ENCODE measurements around the gene HINT2.

HINT2 gene

DNA sequence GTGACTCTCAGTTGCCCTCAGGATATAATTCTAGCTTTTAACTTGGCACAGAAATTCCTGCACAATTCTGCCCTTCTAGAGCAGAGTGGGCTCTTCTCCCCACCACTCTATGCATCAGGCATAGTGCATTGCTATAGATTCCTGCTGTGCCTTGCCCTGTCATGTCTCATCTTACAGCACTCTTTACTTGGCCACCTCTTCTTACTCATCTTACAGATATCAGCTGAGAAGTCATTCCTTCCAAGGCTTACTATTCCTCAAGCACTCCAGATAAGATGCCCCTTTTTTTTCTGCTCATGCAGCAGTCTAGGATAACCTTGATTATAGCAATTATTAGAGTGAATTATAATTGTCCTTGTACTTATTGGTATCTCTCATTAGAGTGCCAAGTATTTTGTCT lies 8.1 kb upstream of the HINT2 start:
- no peak overlapping the region for H3K4me3 ChIP-seq (ENCODE audit: low read length)
- H3K9me3 ChIP-seq (ENCODE audit: control insufficient read depth, insufficient read depth, low read length): no peaks in the 10 kb centered on the region
- no peaks in the 10 kb centered on the region for H3F3A ChIP-seq (ENCODE audit: control insufficient read depth, insufficient read depth)
- no peaks in the 10 kb centered on the region for H3K36me3 ChIP-seq (ENCODE audit: control insufficient read depth, low read length)
- no peaks in the 10 kb centered on the region for H4K20me1 ChIP-seq (ENCODE audit: control insufficient read depth, insufficient read depth, low read depth, low read length)
- H3K27me3 ChIP-seq (ENCODE audit: control insufficient read depth, low read length): peaks cover 9% of the 10 kb centered on the region; the same call in 1 of the 2 replicates
- H3K4me1 ChIP-seq (ENCODE audit: control insufficient read depth, low read length): peaks cover 4% of the 10 kb centered on the region; the same call in 1 of the 2 replicates
- no peaks in the 10 kb centered on the region for H3K79me2 ChIP-seq (ENCODE audit: control insufficient read depth, low read length)
- TF ChIP-seq, protein P1, sequence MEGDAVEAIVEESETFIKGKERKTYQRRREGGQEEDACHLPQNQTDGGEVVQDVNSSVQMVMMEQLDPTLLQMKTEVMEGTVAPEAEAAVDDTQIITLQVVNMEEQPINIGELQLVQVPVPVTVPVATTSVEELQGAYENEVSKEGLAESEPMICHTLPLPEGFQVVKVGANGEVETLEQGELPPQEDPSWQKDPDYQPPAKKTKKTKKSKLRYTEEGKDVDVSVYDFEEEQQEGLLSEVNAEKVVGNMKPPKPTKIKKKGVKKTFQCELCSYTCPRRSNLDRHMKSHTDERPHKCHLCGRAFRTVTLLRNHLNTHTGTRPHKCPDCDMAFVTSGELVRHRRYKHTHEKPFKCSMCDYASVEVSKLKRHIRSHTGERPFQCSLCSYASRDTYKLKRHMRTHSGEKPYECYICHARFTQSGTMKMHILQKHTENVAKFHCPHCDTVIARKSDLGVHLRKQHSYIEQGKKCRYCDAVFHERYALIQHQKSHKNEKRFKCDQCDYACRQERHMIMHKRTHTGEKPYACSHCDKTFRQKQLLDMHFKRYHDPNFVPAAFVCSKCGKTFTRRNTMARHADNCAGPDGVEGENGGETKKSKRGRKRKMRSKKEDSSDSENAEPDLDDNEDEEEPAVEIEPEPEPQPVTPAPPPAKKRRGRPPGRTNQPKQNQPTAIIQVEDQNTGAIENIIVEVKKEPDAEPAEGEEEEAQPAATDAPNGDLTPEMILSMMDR (IDR thresholded peaks at IDR 0.05; ENCODE audit: low read depth, low read length, poor library complexity, severe bottlenecking): no peak
- TF ChIP-seq EZH2phosphoT487 (IDR thresholded peaks at IDR 0.05; ENCODE audit: borderline replicate concordance, low read length): no peak
- H3K9me2 ChIP-seq (replicated peaks; ENCODE audit: control insufficient read depth, low read length): no peaks in the 10 kb centered on the region
- no peak overlapping the region for H3K4me2 ChIP-seq (ENCODE audit: low read length)
- no peak overlapping the region for H3K27ac ChIP-seq (ENCODE audit: low read depth, low read length)

DNA sequence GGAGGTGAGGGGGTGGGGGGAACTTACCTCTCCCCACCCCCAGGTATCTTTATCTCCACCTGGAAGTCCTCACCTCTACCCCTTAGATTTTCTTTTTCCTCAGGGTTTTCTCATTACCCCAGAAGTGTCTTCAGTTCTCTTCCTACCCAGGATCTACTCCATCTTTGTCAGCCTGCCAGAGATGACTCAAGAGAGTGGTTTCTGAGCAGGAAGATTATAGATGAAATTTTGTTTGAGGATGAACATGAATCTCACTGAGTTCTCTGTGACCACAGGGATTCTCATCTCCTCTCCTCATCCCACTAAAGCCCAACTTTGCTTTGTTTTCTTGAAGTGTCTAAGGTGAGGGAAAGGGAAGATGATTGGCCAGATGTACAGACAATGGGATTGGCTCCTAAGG lies 5.2 kb upstream of the HINT2 start:
- H3K27me3 ChIP-seq (ENCODE audit: control insufficient read depth, low read length): no peaks in the 10 kb centered on the region

GRCh38 chr9:35818341-35818740 lies 3.5 kb upstream of the HINT2 start:
- 0 out of 2 replicates have a peak, but pooled peaks cover 3% of the 10 kb centered on the region for H3K9me3 ChIP-seq (ENCODE audit: control insufficient read depth, insufficient read depth, low read length)
- H4K20me1 ChIP-seq (ENCODE audit: control insufficient read depth, insufficient read depth, low read depth, low read length): no peaks in the 10 kb centered on the region
- peaks cover 14% of the 10 kb centered on the region for H3K4me1 ChIP-seq (ENCODE audit: control insufficient read depth, low read length)
- H3K9me2 ChIP-seq (replicated peaks; ENCODE audit: control insufficient read depth, low read length): no peaks in the 10 kb centered on the region
- no peaks in the 10 kb centered on the region for H3K27me3 ChIP-seq (ENCODE audit: control insufficient read depth, low read length)
- H3K36me3 ChIP-seq (ENCODE audit: control insufficient read depth, low read length): peaks cover 4% of the 10 kb centered on the region
- H3K4me2 ChIP-seq (ENCODE audit: low read length): no peak overlapping the region
- H3K27ac ChIP-seq (ENCODE audit: low read depth, low read length): no peak overlapping the region
- peaks cover 13% of the 10 kb centered on the region for H3K79me2 ChIP-seq (ENCODE audit: control insufficient read depth, low read length)
- TF ChIP-seq, protein P1 (IDR thresholded peaks at IDR 0.05; ENCODE audit: low read depth, low read length, poor library complexity, severe bottlenecking): no peak
- no peak for TF ChIP-seq EZH2phosphoT487 (IDR thresholded peaks at IDR 0.05; ENCODE audit: borderline replicate concordance, low read length)
- no peak overlapping the region for H3K4me3 ChIP-seq (ENCODE audit: low read length)
- H3F3A ChIP-seq (ENCODE audit: control insufficient read depth, insufficient read depth): peaks cover 6% of the 10 kb centered on the region

More for the DNA sequence above, 5.2 kb upstream of the HINT2 start:
- H3K4me3 ChIP-seq (ENCODE audit: low read length): no peak overlapping the region
- H3K27ac ChIP-seq (ENCODE audit: low read depth, low read length): no peak overlapping the region
- H4K20me1 ChIP-seq (ENCODE audit: control insufficient read depth, insufficient read depth, low read depth, low read length): no peaks in the 10 kb centered on the region
- H3F3A ChIP-seq (ENCODE audit: control insufficient read depth, insufficient read depth): peaks cover 3% of the 10 kb centered on the region
- H3K79me2 ChIP-seq (ENCODE audit: control insufficient read depth, low read length): no peaks in the 10 kb centered on the region
- H3K9me2 ChIP-seq (replicated peaks; ENCODE audit: control insufficient read depth, low read length): no peaks in the 10 kb centered on the region
- TF ChIP-seq, protein P1 (IDR thresholded peaks at IDR 0.05; ENCODE audit: low read depth, low read length, poor library complexity, severe bottlenecking): no peak
- TF ChIP-seq EZH2phosphoT487 (IDR thresholded peaks at IDR 0.05; ENCODE audit: borderline replicate concordance, low read length): no peak
- peaks cover 4% of the 10 kb centered on the region for H3K4me1 ChIP-seq (ENCODE audit: control insufficient read depth, low read length)
- 0 out of 2 replicates have a peak, but pooled peaks cover 3% of the 10 kb centered on the region for H3K9me3 ChIP-seq (ENCODE audit: control insufficient read depth, insufficient read depth, low read length)
- H3K4me2 ChIP-seq (ENCODE audit: low read length): no peak overlapping the region
- no peaks in the 10 kb centered on the region for H3K36me3 ChIP-seq (ENCODE audit: control insufficient read depth, low read length)
